AG04450 (cell line): Measurements from ENCODE around the gene ITPR3. TPM values are rescaled to one million over a fixed set of nuclear protein-coding genes. Genes with fewer than 3 reads are reported as not detected.
"Not testable (repeated sequence)": the region's sequence is repeated elsewhere in the genome, so short reads cannot be mapped to it uniquely, and the experiment has no call there.

ENCODE experiments used
- CTCF ChIA-PET: fragments of 300-600, 350-600 bp; formaldehyde crosslinking; extraction: SDS; loops from one replicate; lab custom pipeline; 2022; ENCODE audit warnings: antibody characterized with exemption, inconsistent platforms; lab: Charles Lee
- POLR2A ChIA-PET: fragments of 350-600 bp; formaldehyde crosslinking; extraction: SDS; loops from one replicate; lab custom pipeline; 2021; ENCODE audit warnings: antibody characterized with exemption, inconsistent platforms; lab: Yijun Ruan, JAX
- DNase-seq: peaks from one replicate; pipeline ENCODE4 v3.0.0-alpha.2; 2011; ENCODE audit warnings: low read depth, low spot score
- H3K27ac ChIP-seq: one replicate; pipeline ENCODE4 v1.5.1; 2012; ENCODE audit warnings: low read depth, low read length, control low read depth
- H3K27me3 ChIP-seq: one replicate; pipeline ENCODE4 v1.6.0; 2012; ENCODE audit warnings: low read length; ENCODE audit not compliant: control insufficient read depth, insufficient read depth
- H3K4me3 ChIP-seq: 2 replicates; pipeline ENCODE4 v1.5.1; 2011; ENCODE audit warnings: mild to moderate bottlenecking, low read depth, low read length, control low read depth
- H3K9me3 ChIP-seq: 2 replicates; pipeline ENCODE4 v1.5.1; 2012; ENCODE audit warnings: low read length; ENCODE audit not compliant: control insufficient read depth, insufficient read depth
- CTCF ChIP-seq: IDR thresholded peaks from 2 replicates; pipeline ENCODE4 v1.5.1; 2011; ENCODE audit warnings: low read depth, low read length, control low read depth, inconsistent platforms
- polyA plus RNA-seq: library from polyadenylated mRNA; depleted of rRNA; stranded (reverse); fragments of >200 nt; gene quantifications from 2 replicates; pipeline ENCODE4 v1.2.3, GENCODE V29; 2011

ITPR3 gene
- polyA plus RNA-seq, 1 experiment = 4.4 TPM

GRCh38 chr6:33624856-33625255, 3.7 kb downstream of the ITPR3 start:
- no peaks in the 10 kb centered on the region for H3K27me3 ChIP-seq
- no peak for TF ChIP-seq CTCF
- ChIA-PET CTCF (interaction anchor here (0.7 kb wide), 1 partner anchor 38 kb away, joined by 3 read pairs; no protein-coding TSS in a partner anchor), POLR2A (no interaction called here)
- no peak for DNase-seq
- H3K27ac ChIP-seq = no peak overlapping the region
- H3K4me3 ChIP-seq = no peak overlapping the region
- no peaks in the 10 kb centered on the region; the same call in 1 of the 2 replicates for H3K9me3 ChIP-seq

- H3K9me3 ChIP-seq = no peaks in the 10 kb centered on the region
- CTCF ChIA-PET = no interaction called here
- POLR2A ChIA-PET = no interaction called here
Measured at GRCh38 chr6:33627876-33628275, 6.8 kb downstream of the ITPR3 start.

GRCh38 chr6:33628401-33628964, 7.4 kb downstream of the ITPR3 start:
- no peaks in the 10 kb centered on the region for H3K9me3 ChIP-seq
- ChIA-PET POLR2A (no interaction called here), CTCF (no interaction called here)
- no peak overlapping the region for H3K4me3 ChIP-seq
- H3K27me3 ChIP-seq = no peaks in the 10 kb centered on the region
- H3K27ac ChIP-seq = no peak overlapping the region
- DNase-seq = no peak
- TF ChIP-seq CTCF = no peak

More at GRCh38 chr6:33627876-33628275, 6.8 kb downstream of the ITPR3 start:
- no peak for DNase-seq
- Histone ChIP-seq H3K27ac (no peak overlapping the region), H3K4me3 (no peak overlapping the region), H3K27me3 (no peaks in the 10 kb centered on the region)
- no peak for TF ChIP-seq CTCF

- TF ChIP-seq CTCF = no peak
- ChIA-PET POLR2A (no interaction called here), CTCF (interaction anchor here (1.8 kb wide), 1 partner anchor 114 kb away, joined by 3 read pairs; no protein-coding TSS in a partner anchor)
- no peak for DNase-seq
- H3K4me3 ChIP-seq = no peak overlapping the region
- no peak overlapping the region for H3K27ac ChIP-seq
- no peaks in the 10 kb centered on the region for H3K9me3 ChIP-seq
- H3K27me3 ChIP-seq = peaks cover 2% of the 10 kb centered on the region
Measured at GRCh38 chr6:33630014-33630413, 8.9 kb downstream of the ITPR3 start.

- H3K27ac ChIP-seq, H3K9me3 ChIP-seq, H3K4me3 ChIP-seq, DNase-seq, H3K27me3 ChIP-seq, POLR2A ChIA-PET: not testable (repeated sequence)
- CTCF ChIA-PET = interaction anchor here (0.6 to 1.6 kb wide), 6 partner anchors 24 to 306 kb away, joined by 3 to 8 read pairs (median 4); no protein-coding TSS in a partner anchor
Measured at GRCh38 chr6:33631521-33631920, 10.4 kb downstream of the ITPR3 start.
